ENCODE measurements around the gene TMPRSS11E. TPM values are rescaled to one million over a fixed set of nuclear protein-coding genes. Genes with fewer than 3 reads are reported as not detected.

Gene TMPRSS11E
- total RNA-seq, 1 experiment from 2014 or later, result 2.3 TPM

DNA sequence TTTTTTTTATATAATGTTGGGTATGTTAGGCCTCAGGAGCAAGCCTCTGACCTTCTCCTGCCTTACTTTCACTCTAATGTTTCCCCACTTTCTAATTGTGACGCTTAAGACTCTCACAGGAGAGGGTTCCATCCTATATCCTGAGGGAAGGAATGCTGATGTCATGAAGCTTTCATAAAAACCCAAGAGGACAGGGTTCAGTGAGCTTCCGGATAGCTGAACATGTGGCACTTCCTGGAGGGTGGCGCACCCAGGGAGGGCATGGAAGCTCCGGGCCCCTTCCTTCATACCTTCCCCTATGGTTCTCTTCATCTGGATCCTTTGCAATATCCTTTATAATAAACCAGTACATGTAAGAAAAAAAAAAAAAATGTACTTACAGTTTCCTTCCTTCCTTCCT lies 48.0 kb upstream of the TMPRSS11E start:
- H2BK12ac ChIP-seq (ENCODE audit: insufficient read length, low read depth, low read length), result no peak overlapping the region
- no peak overlapping the region for H3K18ac ChIP-seq (ENCODE audit: insufficient read length, low read depth, low read length)
- H2BK20ac ChIP-seq (ENCODE audit: low read depth, low read length, poor library complexity, severe bottlenecking), result no peak overlapping the region
- H2AK5ac ChIP-seq (ENCODE audit: insufficient read length, low read length), result no peak overlapping the region
- H2BK15ac ChIP-seq (ENCODE audit: low read depth, low read length), result no peak overlapping the region
- H3K4ac ChIP-seq (ENCODE audit: low read depth, low read length), result no peak overlapping the region
- no peak overlapping the region for H3T11ph ChIP-seq (ENCODE audit: low read length)
- H4K5ac ChIP-seq (ENCODE audit: insufficient read length, low read depth, low read length), result no peak overlapping the region
- H3K23ac ChIP-seq (ENCODE audit: insufficient read length, low read depth, low read length), result no peak overlapping the region
- Mint-ChIP-seq H3K27ac (peak overlapping the region in 1 of 3 experiments; percentile 21; a peak in 1 of 7 replicates), H3K4me3 (no peak overlapping the region), H3K27me3 (ENCODE audit: low read depth) (no peaks in the 10 kb centered on the region), H3K4me1 (peaks cover 14 to 15% of the 10 kb centered on the region in 2 experiments), H3K36me3 (ENCODE audit: insufficient read depth in 1 of 3, low read depth in 3 of 3) (no peaks in the 10 kb centered on the region; a peak in 2 of 7 replicates), H3K9me3 (no peaks in the 10 kb centered on the region)
- no peak overlapping the region for H2BK120ac ChIP-seq (ENCODE audit: low read depth, low read length, poor library complexity, severe bottlenecking)
- TF ChIP-seq, protein P1, sequence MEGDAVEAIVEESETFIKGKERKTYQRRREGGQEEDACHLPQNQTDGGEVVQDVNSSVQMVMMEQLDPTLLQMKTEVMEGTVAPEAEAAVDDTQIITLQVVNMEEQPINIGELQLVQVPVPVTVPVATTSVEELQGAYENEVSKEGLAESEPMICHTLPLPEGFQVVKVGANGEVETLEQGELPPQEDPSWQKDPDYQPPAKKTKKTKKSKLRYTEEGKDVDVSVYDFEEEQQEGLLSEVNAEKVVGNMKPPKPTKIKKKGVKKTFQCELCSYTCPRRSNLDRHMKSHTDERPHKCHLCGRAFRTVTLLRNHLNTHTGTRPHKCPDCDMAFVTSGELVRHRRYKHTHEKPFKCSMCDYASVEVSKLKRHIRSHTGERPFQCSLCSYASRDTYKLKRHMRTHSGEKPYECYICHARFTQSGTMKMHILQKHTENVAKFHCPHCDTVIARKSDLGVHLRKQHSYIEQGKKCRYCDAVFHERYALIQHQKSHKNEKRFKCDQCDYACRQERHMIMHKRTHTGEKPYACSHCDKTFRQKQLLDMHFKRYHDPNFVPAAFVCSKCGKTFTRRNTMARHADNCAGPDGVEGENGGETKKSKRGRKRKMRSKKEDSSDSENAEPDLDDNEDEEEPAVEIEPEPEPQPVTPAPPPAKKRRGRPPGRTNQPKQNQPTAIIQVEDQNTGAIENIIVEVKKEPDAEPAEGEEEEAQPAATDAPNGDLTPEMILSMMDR (conservative IDR thresholded peaks at IDR 0.05), result no peak
- H3K27me3 ChIP-seq (ENCODE audit: insufficient read depth, low read length), result no peaks in the 10 kb centered on the region
- no CpG with 5 or more reads among the region's 4 CpGs for WGBS (ENCODE audit: extremely low coverage, insufficient read length, low lambda C conversion rate)
- no peak overlapping the region for H3K4me2 ChIP-seq (ENCODE audit: insufficient read depth, insufficient read length, low read length)
- no peak for DNase-seq
- no peak overlapping the region for H2AFZ ChIP-seq (ENCODE audit: low read length)
- H3K4me1 ChIP-seq (ENCODE audit: insufficient read depth, low read length), result peaks cover 5% of the 10 kb centered on the region; the same call in 1 of the 2 replicates
- H3K23me2 ChIP-seq (ENCODE audit: insufficient read length, low read depth, low read length, poor library complexity, severe bottlenecking), result no peaks in the 10 kb centered on the region
- H2BK5ac ChIP-seq (ENCODE audit: insufficient read length, low read length), result no peak overlapping the region
- H3K14ac ChIP-seq (ENCODE audit: insufficient read depth, low read length), result no peak overlapping the region
- no peaks in the 10 kb centered on the region for H3K79me1 ChIP-seq (ENCODE audit: insufficient read depth, low read depth, low read length, poor library complexity, severe bottlenecking)
- no peak overlapping the region for H3K56ac ChIP-seq (ENCODE audit: insufficient read length, low read depth, low read length)
- no peaks in the 10 kb centered on the region for H3K9me3 ChIP-seq (ENCODE audit: control insufficient read depth, low read depth, low read length)
- no peak overlapping the region for H4K8ac ChIP-seq (replicated peaks; ENCODE audit: insufficient read length, low read depth, low read length)
- no peak overlapping the region for H3K27ac ChIP-seq (ENCODE audit: insufficient read length, low read depth, low read length)
- no peaks in the 10 kb centered on the region for H3K79me2 ChIP-seq (ENCODE audit: insufficient read depth, low read length)
- H3K9ac ChIP-seq (ENCODE audit: extremely low read depth, insufficient read length, low read length), result no peak overlapping the region
- H4K91ac ChIP-seq (ENCODE audit: insufficient read length, low read depth, low read length), result no peak overlapping the region
- H4K20me1 ChIP-seq (ENCODE audit: control insufficient read depth, insufficient read depth, insufficient read length), result no peaks in the 10 kb centered on the region

Data from H9 (cell line).